Epithelial cell of proximal tubule (primary cell): ENCODE measurements around the gene GMCL2. TPM values are rescaled to one million over a fixed set of nuclear protein-coding genes. Genes with fewer than 3 reads are reported as not detected.

Experiments
- DNase-seq: peaks from one replicate; pipeline ENCODE4 v3.0.0-alpha.2; 2011; ENCODE audit warnings: low read depth
- H3K4me3 ChIP-seq: 2 replicates; pipeline ENCODE4 v1.5.1; 2011; ENCODE audit warnings: low read depth, mild to moderate bottlenecking, low read length
- total RNA-seq: library from RNA; depleted of rRNA; stranded (reverse); fragments of >200 nt; gene quantifications from 2 replicates; pipeline ENCODE4 v1.2.3, GENCODE V29; 2015
- TF ChIP-seq, protein P1 (sequence below): conservative IDR thresholded peaks from 2 replicates; pipeline ENCODE4 v1.5.1; 2012; ENCODE audit warnings: low read depth, mild to moderate bottlenecking, low read length

GMCL2 gene
- total RNA-seq, 1 donor from 2014 or later: not detected

DNA sequence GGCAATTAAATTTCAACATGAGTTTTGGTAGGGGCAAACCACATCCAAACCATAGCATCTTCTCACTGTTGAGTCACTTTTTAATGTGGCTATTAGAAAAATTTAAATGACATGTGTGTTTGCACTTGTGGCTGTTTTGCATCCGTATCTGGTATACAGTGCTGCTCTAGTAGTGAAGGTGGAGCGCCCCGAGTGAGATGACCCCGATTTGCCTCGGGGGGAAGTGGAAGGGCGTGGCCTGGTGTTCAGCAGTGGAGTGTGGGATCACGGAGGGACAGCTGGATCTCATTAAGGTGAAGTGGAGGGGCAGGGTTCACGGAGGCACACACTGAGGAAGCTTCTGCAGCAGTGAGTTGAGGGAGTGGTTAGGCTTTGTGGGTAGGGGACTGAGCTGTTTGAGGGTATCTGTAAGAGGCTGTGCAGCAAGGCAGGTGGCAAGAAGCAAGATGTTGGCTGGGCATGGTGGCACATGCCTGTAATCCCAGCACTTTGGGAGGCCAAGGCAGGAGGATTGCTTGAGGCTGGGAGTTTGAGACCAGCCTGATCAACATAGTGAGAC lies 6.2 kb upstream of the GMCL2 start:
- no peak for DNase-seq
- TF ChIP-seq, protein P1, sequence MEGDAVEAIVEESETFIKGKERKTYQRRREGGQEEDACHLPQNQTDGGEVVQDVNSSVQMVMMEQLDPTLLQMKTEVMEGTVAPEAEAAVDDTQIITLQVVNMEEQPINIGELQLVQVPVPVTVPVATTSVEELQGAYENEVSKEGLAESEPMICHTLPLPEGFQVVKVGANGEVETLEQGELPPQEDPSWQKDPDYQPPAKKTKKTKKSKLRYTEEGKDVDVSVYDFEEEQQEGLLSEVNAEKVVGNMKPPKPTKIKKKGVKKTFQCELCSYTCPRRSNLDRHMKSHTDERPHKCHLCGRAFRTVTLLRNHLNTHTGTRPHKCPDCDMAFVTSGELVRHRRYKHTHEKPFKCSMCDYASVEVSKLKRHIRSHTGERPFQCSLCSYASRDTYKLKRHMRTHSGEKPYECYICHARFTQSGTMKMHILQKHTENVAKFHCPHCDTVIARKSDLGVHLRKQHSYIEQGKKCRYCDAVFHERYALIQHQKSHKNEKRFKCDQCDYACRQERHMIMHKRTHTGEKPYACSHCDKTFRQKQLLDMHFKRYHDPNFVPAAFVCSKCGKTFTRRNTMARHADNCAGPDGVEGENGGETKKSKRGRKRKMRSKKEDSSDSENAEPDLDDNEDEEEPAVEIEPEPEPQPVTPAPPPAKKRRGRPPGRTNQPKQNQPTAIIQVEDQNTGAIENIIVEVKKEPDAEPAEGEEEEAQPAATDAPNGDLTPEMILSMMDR: no peak
- no peak overlapping the region for H3K4me3 ChIP-seq

DNA sequence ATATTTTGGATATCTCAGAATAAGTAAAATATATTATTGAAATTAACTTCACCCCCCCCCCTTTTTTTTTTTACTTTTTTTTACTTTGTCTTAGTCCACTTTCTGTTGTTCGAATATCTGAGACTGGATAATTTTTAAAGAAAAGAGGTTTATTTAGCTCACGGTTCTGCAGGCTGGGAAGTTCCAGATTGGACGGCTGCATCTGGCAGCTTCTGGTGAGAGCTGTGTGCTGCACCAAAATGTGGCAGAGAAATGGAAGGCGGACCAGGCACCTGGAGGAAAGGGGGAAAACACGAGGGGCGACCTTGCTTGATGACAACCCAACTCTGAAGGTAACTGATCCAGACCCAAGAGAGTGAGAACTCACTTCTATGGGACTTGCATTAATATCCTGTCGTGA lies 5.6 kb upstream of the GMCL2 start:
- no peak for DNase-seq
- TF ChIP-seq, protein P1: no peak
- H3K4me3 ChIP-seq: no peak overlapping the region

GRCh38 chr5:178192244-178192643 lies 5.1 kb upstream of the GMCL2 start:
- TF ChIP-seq, protein P1: no peak
- no peak overlapping the region for H3K4me3 ChIP-seq
- DNase-seq: no peak

GRCh38 chr5:178191661-178192060 lies 4.5 kb upstream of the GMCL2 start:
- DNase-seq: no peak
- TF ChIP-seq, protein P1: no peak
- H3K4me3 ChIP-seq: no peak overlapping the region

DNA sequence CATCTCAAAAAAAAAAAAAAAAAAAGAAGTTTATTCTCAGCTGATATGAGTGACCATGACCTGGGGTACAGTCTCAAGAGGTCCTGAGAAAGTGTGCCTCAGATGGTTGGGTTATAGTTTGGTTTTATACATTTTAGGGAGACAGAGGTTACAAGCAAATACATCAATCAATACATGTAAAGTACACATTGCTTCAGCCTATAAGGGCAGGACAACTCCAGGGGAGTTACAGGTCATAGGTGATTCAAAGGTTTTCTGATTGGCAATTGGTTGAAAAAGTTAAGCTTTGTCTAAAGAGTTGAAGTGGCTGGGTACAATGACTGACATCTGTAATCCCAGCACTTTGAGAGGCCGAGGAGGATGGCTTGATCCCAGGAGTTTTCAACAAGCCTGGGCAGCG lies 2.3 kb upstream of the GMCL2 start:
- H3K4me3 ChIP-seq: no peak overlapping the region
- DNase-seq: no peak
- TF ChIP-seq, protein P1: no peak

GRCh38 chr5:178186427-178186826 lies 744 bp downstream of the GMCL2 start:
- no peak overlapping the region for H3K4me3 ChIP-seq
- TF ChIP-seq, protein P1: no peak
- no peak for DNase-seq

DNA sequence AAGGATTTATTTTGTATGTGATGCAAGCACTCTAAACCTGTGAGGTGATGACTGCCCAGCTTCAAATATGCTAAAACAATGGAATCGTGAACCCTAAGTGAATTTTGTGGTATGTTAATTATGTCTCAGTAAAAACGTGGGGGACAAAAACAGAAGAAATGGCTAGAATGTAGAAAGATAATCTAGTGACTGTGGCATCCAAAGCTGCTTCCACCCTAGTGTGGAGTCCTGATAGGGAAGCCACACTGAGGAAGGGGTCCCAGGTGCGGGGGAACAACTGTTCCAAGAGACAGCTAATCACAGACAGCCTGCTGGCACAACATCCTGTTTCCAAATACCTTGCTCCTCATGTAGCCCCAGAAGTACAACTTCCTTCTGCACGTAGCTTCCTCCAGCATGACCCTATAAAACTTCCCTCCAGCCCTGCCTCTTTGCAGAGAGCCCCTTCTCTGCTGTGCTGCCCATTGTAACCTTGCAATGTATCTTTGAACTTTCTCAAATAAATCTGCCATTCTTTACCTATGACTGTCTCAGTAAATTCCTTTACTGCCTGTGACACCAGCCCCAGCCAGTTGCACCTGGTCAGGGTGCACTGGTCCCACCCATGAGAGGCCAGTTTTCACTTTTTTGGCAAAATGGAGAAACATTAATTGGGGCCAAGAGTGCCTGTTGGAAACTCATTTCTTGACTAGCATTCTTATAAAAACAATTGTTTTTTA lies 4.9 kb downstream of the GMCL2 start:
- no peak overlapping the region for H3K4me3 ChIP-seq
- TF ChIP-seq, protein P1: no peak
- DNase-seq: no peak
